Esophagus squamous epithelium (tissue), 4 donors: ENCODE data around the gene GABPB2.

ENCODE experiments used
- POLR2A ChIP-seq, 4 donors: fragments of 450-650 bp; IDR thresholded peaks; one replicate each; pipeline ENCODE4 v1.6.1; 2017; ENCODE audit warnings: antibody characterized with exemption in 4 of 4, mild to moderate bottlenecking in 4 of 4, moderate library complexity in 3 of 4
- TF ChIP-seq, protein P1 (sequence below), 6 experiments: fragments of 450-650 bp in 4 of 6; fragments of 200-600 bp in 2 of 6; sonication (generic) in 2 of 6; IDR thresholded peaks; one replicate each; pipeline ENCODE4 v1.5.1; 2016 to 2019; ENCODE audit warnings: antibody characterized with exemption in 6 of 6, mild to moderate bottlenecking in 4 of 6, moderate library complexity in 4 of 6

- no peak for TF ChIP-seq POLR2A (IDR thresholded peaks at IDR 0.05)
- TF ChIP-seq, protein P1, sequence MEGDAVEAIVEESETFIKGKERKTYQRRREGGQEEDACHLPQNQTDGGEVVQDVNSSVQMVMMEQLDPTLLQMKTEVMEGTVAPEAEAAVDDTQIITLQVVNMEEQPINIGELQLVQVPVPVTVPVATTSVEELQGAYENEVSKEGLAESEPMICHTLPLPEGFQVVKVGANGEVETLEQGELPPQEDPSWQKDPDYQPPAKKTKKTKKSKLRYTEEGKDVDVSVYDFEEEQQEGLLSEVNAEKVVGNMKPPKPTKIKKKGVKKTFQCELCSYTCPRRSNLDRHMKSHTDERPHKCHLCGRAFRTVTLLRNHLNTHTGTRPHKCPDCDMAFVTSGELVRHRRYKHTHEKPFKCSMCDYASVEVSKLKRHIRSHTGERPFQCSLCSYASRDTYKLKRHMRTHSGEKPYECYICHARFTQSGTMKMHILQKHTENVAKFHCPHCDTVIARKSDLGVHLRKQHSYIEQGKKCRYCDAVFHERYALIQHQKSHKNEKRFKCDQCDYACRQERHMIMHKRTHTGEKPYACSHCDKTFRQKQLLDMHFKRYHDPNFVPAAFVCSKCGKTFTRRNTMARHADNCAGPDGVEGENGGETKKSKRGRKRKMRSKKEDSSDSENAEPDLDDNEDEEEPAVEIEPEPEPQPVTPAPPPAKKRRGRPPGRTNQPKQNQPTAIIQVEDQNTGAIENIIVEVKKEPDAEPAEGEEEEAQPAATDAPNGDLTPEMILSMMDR (IDR thresholded peaks at IDR 0.05): no peak
Observed at GRCh38 chr1:151035167-151035566, 35.4 kb upstream of the GABPB2 start.
